ENCODE measurements around the gene ZNF41. TPM values are rescaled to one million over a fixed set of nuclear protein-coding genes. Genes with fewer than 3 reads are reported as not detected.

Gene ZNF41
- total and polyA plus RNA-seq, 2 of the 13 experiments (the other 11 are each of a cell fraction or from before 2014, with no cell fraction given): 2.3 to 3.9 TPM

- TF ChIP-seq SKI (IDR thresholded peaks at IDR 0.05; ENCODE audit: partially characterized antibody) (no peak), ZNF317 (CRISPR knock-in tag; IDR thresholded peaks at IDR 0.05) (no peak), TERF1 (CRISPR knock-in tag; IDR thresholded peaks at IDR 0.05) (no peak), ATF1 (CRISPR knock-in tag; IDR thresholded peaks at IDR 0.05) (no peak), GABPB1 (CRISPR knock-in tag; IDR thresholded peaks at IDR 0.05) (0 out of 2 replicates have a peak, but pooled peaks have one; percentile 16)
- TF ChIP-seq, protein P1, sequence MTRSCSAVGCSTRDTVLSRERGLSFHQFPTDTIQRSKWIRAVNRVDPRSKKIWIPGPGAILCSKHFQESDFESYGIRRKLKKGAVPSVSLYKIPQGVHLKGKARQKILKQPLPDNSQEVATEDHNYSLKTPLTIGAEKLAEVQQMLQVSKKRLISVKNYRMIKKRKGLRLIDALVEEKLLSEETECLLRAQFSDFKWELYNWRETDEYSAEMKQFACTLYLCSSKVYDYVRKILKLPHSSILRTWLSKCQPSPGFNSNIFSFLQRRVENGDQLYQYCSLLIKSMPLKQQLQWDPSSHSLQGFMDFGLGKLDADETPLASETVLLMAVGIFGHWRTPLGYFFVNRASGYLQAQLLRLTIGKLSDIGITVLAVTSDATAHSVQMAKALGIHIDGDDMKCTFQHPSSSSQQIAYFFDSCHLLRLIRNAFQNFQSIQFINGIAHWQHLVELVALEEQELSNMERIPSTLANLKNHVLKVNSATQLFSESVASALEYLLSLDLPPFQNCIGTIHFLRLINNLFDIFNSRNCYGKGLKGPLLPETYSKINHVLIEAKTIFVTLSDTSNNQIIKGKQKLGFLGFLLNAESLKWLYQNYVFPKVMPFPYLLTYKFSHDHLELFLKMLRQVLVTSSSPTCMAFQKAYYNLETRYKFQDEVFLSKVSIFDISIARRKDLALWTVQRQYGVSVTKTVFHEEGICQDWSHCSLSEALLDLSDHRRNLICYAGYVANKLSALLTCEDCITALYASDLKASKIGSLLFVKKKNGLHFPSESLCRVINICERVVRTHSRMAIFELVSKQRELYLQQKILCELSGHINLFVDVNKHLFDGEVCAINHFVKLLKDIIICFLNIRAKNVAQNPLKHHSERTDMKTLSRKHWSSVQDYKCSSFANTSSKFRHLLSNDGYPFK (CRISPR knock-in tag; IDR thresholded peaks at IDR 0.05; ENCODE audit: borderline replicate concordance): no peak
- TF ChIP-seq, protein P2, sequence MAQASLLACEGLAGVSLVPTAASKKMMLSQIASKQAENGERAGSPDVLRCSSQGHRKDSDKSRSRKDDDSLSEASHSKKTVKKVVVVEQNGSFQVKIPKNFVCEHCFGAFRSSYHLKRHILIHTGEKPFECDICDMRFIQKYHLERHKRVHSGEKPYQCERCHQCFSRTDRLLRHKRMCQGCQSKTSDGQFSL (CRISPR knock-in tag; IDR thresholded peaks at IDR 0.05): no peak
- TF ChIP-seq, protein P3, sequence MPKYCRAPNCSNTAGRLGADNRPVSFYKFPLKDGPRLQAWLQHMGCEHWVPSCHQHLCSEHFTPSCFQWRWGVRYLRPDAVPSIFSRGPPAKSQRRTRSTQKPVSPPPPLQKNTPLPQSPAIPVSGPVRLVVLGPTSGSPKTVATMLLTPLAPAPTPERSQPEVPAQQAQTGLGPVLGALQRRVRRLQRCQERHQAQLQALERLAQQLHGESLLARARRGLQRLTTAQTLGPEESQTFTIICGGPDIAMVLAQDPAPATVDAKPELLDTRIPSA (CRISPR knock-in tag; IDR thresholded peaks at IDR 0.05; ENCODE audit: borderline replicate concordance): no peak
These were observed 40.7 kb upstream of the ZNF41 start (continued) for GRCh38 chrX:47523713-47524166.
